Iris pigment epithelial cell (primary cell): ENCODE results near the gene RAB38.

ENCODE experiments used
- DNase-seq: peaks from one replicate; pipeline ENCODE4 v3.0.0-alpha.2; 2011; ENCODE audit warnings: low read depth

RAB38 gene

GRCh38 chr11:88174709-88175568, at the start of gene RAB38:
RAB38 (minus strand) TSS chr11:88175443; CDS start chr11:88175384, 59 bp downstream.
- peak; percentile 62 for DNase-seq

- no peak for DNase-seq
Measured at GRCh38 chr11:88213406-88213805, 38.2 kb upstream of the RAB38 start.

- DNase-seq: no peak
Measured at GRCh38 chr11:88212300-88212699, 37.1 kb upstream of the RAB38 start.

DNA sequence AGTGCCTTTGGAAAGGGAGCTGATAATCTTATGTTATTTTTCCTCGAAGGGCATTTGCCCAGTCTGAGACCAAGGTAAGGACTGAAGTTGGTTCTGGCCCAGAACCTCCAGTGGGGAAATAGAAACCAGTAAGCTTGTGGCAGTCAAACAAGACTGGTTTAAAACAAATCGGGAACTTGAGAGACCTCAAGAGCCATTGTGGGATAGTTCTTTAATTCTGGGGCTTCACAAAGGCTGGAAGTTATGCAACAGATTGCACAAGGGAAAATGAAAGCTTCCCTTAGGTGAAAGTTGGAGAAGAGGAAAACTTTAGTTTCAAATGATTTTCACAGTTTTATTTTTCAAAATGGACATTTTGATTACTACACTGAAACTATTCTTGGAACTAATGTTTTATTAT, 33.5 kb upstream of the RAB38 start:
- peak; percentile 15 for DNase-seq

- DNase-seq: peak; percentile 24
Measured at GRCh38 chr11:88206751-88207150, 31.5 kb upstream of the RAB38 start.

DNA sequence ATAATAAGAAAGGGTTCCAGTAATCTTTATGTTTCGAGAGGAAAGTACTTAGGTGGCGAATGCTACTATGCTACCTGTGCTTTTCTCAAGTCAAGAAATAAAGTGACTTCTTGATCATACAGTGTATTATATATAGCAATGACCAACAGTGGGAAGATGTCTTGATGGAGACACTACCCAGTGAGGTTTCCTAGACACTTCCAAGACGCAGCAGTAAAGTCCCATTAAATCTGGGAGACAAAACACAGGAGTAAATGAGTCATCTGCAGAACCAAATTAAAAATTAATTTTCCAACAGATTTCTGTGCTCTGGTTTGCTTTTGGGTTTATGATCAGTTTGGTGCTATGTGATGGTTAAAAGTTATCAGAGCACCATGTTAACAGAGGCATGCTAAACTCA, 29.1 kb upstream of the RAB38 start:
- DNase-seq: no peak

- DNase-seq: no peak
Measured at GRCh38 chr11:88203604-88204003, 28.4 kb upstream of the RAB38 start.

- no peak for DNase-seq
Measured at GRCh38 chr11:88202498-88202897, 27.3 kb upstream of the RAB38 start.

- DNase-seq: no peak
Measured at GRCh38 chr11:88196393-88196792, 21.1 kb upstream of the RAB38 start.

- DNase-seq: no peak
Measured at GRCh38 chr11:88195908-88196307, 20.7 kb upstream of the RAB38 start.

DNA sequence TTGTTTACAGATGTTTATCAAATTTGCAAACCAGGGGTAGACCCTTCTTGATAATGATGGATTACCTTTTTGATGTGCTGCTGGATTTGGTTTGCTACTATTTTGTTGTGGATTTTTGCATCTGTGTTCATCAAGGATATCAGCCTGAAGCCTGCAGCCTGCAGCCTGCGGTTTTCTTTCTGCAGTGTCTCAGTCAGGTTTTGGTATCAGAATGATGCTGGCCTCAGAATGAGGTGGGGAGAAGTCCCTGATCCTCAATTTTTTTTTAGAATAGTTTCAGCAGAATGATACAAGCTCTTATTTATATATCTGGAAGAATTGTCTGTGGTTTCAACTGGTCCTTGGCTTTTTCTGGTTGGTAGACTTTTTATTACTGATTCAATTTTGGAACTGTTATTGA, 19.7 kb upstream of the RAB38 start:
- no peak for DNase-seq

DNA sequence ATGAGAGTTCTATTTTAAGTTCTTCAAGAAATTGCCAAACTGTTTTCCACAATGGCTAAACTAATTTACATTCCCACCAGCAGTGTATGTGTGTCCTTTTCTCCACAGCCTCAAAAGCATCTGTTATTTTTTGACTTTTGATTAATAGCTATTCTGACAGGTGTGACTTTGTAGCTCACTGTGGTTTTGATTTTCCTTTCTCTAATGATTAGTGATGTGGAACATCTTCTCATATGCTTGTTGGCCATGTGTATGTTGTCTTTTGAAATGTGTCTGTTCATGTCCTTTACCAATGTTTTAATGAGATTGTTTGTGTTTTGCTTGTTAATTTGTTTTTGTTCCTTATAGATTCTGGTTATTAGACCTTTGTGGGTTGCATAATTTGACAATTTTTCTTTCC, 18.0 kb upstream of the RAB38 start:
- no peak for DNase-seq

DNA sequence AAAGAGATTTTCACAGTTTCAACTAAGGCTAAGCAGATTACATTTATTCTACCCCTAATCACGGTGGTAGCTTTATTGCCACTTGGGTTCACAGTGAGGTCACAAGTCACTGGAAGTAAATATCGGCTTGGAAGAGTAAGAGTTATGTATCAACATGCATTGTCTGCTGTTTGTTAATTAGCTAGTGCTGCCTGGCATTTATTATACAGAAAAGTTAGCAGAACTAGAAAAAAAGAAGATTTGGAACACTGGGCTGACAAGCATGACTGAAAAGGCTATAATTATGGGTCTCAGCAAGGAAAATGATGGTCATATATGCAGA, 13.7 kb upstream of the RAB38 start:
- no peak for DNase-seq

GRCh38 chr11:88188251-88188931, 13.1 kb upstream of the RAB38 start:
- DNase-seq: peak; percentile 17

DNA sequence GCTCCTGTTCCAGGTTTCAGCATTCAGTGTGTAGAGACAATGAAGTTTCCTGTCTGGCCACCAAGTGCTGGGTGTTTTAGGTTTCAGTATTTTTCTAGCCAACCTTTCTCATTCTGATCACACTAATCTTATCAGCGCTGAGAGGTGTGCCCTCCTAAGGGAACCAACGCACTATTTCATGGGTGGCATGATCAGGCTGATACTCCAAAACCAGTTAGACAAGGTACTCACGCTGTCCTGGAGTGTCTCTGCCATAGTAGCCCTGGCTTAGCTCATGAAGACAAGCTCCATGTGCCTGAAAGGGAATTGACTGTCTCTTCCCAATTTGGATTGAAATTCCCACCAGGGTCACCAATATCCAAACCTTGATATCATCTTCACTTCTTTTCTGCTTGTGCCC, 8.0 kb upstream of the RAB38 start:
- DNase-seq: no peak

DNA sequence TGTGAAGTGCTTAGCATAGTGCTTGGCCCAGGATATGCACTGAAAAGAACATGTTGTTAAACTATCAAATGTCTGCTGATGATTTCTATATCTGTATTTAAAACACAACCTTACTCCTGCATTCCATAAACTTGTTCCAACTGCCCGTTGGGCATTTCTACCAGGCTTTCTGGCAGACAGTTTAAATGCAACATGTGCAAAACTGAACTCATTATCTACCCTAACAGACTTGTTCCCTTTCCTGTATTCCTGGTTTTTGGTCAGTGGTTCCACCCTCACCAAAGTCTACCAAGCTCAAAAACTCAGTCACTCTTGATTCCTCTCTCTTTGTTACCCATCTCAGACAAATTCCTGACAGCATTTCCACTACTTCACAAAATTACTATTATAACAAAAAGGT, 6.5 kb upstream of the RAB38 start:
- DNase-seq: no peak

DNA sequence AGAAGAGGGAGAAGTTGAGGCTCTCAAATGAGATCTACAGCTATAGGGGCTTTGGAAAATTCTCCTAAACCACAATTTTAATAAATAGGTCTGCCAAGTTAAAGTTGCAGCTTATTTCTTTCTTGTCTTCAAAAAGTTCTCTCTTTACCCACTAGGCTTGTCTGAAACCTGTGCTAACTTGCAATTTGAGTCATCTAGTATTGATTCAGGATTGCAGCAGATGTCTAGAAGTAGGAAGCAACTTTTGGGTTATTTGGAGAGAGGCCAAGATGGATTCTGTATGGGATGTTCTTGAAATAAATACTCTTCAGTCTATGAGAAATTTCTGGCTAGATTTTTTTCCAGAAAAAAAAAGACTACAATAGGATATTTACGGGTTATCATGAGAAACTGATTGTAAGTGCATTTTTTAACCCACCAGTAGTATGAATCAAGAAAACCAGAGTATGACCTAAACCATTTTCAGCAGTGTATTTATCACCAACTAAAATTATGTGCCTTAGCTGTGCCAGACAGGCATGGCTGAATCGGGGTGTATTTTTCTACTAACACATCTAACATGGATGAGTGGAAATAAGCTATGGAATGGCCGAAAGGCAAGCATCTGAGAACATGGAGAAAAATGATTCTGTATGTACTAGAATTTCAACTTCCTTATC, 4.9 kb upstream of the RAB38 start:
- no peak for DNase-seq

GRCh38 chr11:88179141-88179540, 3.9 kb upstream of the RAB38 start:
- DNase-seq: peak; percentile 71

DNA sequence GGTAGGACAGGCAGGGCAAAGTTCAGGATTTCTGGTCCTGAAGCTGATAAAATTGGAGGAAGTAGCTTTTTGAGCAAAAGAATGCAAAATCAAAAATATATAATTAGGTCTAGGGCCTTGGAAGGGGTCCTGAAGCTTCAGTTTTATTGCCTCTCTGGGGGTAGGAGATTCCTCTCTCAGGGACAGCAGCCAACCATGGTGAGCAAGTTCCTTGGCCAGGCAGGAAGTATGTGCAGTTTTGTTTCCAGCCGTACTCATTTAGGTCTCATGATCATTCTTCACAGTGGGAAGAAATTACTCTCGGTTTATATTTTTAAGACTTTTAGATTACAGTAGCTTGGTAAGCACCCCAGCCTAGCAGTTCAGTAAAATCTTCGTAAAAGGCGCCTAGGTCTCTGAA, 2.9 kb upstream of the RAB38 start:
- DNase-seq: peak; percentile 28

DNA sequence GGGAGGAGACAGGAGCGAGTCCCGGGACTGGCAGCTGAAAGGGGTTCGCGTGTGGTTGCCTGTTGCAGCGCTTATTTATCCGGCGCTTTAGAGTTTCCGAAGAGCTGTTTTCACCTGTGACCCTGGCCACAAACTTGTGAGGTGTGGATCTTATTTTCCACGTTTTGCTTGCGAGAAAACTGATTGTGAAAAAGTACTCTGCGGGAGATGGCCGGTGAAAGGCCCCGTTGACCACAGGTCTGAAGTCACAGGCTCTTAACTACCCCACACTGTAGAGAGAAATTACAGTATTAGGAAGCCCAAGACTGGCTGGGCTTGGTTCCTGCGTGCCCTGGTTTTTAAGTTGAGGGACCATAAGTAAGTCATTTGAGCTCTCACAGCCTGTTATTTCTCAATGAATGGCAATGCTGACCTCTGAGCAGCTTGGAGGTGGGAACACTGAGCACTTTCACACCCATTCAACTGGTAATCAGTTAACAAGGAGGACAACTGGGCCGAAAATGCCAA, 379 bp upstream of the RAB38 start:
- DNase-seq: no peak

- no peak for DNase-seq
Measured at GRCh38 chr11:88173956-88174355, 1.3 kb downstream of the RAB38 start.

DNA sequence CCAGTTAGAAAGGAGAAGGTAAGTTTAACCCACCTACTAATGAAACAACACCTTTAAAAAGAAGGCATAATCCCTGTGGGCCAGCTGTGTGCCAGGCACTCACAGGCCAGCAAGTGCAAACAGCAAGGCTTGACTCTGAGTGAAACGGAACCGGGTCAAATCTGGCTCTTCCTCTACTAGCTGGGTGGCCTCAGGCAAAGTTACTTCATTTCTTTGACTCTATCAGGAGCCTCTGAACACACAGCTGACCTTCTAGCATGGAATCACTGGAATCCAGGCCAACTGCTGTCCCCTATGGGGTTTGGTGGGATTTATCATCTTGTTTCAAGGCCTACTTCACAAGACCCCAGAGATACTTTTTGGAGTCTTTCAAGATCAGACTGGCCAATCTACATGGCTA, 3.3 kb downstream of the RAB38 start:
- DNase-seq: no peak

DNA sequence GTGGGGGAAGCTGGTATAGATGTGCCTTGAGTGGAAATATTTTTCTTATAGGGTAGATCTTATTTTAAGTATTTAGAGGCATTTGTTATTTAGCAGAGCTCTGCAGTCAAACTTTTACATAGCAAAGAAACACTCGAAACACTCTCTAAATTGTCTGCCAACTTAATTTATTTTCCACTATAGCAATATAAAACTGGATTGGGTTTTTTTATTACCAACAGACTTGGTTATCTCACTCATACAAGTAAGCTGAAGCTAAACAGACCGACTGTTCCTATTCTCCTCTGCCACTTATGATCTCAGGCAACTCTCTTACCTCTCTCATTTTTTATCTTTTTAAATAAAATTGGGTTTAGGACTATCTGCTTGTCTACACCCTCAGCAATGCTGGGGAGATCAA, 4.6 kb downstream of the RAB38 start:
- DNase-seq: no peak
